Measurements from ENCODE around the gene CELF2. TPM values are rescaled to one million over a fixed set of nuclear protein-coding genes. Genes with fewer than 3 reads are reported as not detected.

Gene CELF2
- polyA plus RNA-seq, 1 donor from 2014 or later, result 55.5 TPM

DNA sequence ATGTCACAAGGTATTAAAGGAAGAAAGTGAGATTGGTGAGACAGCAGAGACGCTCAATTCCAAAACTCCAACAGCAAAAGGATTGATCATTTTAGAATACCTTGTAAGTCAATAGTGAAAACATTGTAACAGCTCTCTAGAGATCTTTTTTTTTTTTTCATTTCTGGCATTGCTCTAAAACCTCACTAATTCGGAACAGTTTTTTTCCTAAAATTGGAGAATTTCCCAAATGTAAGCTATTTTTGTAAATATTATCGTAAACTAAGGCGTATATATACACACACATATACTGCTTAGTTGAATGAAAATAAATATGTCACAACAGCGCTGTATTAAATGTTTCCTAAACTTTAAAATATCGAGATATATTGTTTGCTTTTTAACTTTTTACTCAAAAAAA lies 30.6 kb upstream of the CELF2 start (continued):
- TF ChIP-seq, protein P1, sequence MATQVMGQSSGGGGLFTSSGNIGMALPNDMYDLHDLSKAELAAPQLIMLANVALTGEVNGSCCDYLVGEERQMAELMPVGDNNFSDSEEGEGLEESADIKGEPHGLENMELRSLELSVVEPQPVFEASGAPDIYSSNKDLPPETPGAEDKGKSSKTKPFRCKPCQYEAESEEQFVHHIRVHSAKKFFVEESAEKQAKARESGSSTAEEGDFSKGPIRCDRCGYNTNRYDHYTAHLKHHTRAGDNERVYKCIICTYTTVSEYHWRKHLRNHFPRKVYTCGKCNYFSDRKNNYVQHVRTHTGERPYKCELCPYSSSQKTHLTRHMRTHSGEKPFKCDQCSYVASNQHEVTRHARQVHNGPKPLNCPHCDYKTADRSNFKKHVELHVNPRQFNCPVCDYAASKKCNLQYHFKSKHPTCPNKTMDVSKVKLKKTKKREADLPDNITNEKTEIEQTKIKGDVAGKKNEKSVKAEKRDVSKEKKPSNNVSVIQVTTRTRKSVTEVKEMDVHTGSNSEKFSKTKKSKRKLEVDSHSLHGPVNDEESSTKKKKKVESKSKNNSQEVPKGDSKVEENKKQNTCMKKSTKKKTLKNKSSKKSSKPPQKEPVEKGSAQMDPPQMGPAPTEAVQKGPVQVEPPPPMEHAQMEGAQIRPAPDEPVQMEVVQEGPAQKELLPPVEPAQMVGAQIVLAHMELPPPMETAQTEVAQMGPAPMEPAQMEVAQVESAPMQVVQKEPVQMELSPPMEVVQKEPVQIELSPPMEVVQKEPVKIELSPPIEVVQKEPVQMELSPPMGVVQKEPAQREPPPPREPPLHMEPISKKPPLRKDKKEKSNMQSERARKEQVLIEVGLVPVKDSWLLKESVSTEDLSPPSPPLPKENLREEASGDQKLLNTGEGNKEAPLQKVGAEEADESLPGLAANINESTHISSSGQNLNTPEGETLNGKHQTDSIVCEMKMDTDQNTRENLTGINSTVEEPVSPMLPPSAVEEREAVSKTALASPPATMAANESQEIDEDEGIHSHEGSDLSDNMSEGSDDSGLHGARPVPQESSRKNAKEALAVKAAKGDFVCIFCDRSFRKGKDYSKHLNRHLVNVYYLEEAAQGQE (IDR thresholded peaks at IDR 0.05; ENCODE audit: borderline replicate concordance), result no peak
- TF ChIP-seq TAF1 (IDR thresholded peaks at IDR 0.05; ENCODE audit: low read depth), result no peak
- TF ChIP-seq SMC3 (conservative IDR thresholded peaks at IDR 0.05; ENCODE audit: poor library complexity), result no peak

DNA sequence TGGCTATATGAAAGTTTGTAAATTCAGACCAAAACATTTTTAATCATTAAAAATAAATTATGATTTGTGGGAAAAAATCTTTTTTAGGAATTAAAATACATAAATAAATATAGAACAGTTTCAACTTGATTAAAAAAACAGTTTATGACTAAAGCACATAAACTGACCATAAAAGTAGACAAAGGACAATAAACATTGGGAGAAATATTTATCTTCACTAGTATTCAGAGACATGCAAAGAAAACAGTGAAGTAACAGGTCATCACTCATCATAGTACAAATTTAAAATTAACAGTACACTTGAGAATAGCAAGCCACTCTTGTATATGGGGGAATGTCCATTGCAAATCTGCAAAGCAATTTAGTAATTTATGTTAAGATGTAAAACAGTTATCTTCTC lies 28.0 kb upstream of the CELF2 start:
- Histone ChIP-seq H3K4me2 (ENCODE audit: low read length) (no peak overlapping the region), H3F3A (ENCODE audit: insufficient read depth, low read length, poor library complexity, severe bottlenecking) (no peaks in the 10 kb centered on the region), H3K36me3 (ENCODE audit: insufficient read depth, low read length) (no peaks in the 10 kb centered on the region), H3K9ac (ENCODE audit: low read length) (no peak overlapping the region), H3K4me3 (ENCODE audit: low read length) (no peak overlapping the region), H2AFZ (ENCODE audit: low read depth, low read length) (no peak overlapping the region), H4K20me1 (ENCODE audit: insufficient read depth) (no peaks in the 10 kb centered on the region), H3K79me2 (replicated peaks; ENCODE audit: insufficient read depth, low read length) (no peaks in the 10 kb centered on the region), H3K9me3 (ENCODE audit: low read length) (no peaks in the 10 kb centered on the region), H3K27me3 (ENCODE audit: insufficient read depth, low read depth, low read length) (no peaks in the 10 kb centered on the region), H3K9me2 (ENCODE audit: insufficient read depth, low read length) (no peaks in the 10 kb centered on the region), H3K27ac (ENCODE audit: low read length) (no peak overlapping the region)
- TF ChIP-seq RAD21 (conservative IDR thresholded peaks at IDR 0.05) (no peak), EP300 (conservative IDR thresholded peaks at IDR 0.05; ENCODE audit: poor library complexity, severe bottlenecking) (no peak)

DNA sequence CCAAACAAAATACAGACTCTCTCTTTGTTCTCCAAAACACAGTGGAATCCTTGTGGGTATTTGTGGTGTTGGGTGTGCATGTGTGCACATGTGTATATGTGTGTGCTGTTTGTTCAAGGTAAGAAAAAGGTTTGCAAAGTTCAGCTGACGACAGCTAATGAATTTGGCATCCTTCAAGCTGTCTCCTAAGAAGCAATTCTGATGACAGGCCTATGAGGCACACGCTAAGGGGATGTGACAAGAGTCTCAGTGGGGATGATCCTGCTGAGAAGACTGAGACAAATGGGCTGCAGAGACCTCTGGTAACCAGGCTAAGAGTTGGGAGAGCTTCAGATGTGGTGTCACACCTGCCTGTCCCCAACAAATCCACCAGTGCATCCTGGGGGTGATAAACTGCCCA lies 26.5 kb upstream of the CELF2 start:
- Histone ChIP-seq H2AFZ (ENCODE audit: low read depth, low read length) (no peak overlapping the region), H3K79me2 (replicated peaks; ENCODE audit: insufficient read depth, low read length) (no peaks in the 10 kb centered on the region), H3K27ac (ENCODE audit: low read length) (peak overlapping the region; percentile 39), H3K9ac (ENCODE audit: low read length) (no peak overlapping the region), H3K9me2 (ENCODE audit: insufficient read depth, low read length) (no peaks in the 10 kb centered on the region), H3K4me3 (ENCODE audit: low read length) (no peak overlapping the region), H3K36me3 (ENCODE audit: insufficient read depth, low read length) (no peaks in the 10 kb centered on the region), H3K27me3 (ENCODE audit: insufficient read depth, low read depth, low read length) (no peaks in the 10 kb centered on the region), H3K9me3 (ENCODE audit: low read length) (no peaks in the 10 kb centered on the region), H3F3A (ENCODE audit: insufficient read depth, low read length, poor library complexity, severe bottlenecking) (no peaks in the 10 kb centered on the region), H4K20me1 (ENCODE audit: insufficient read depth) (no peaks in the 10 kb centered on the region), H3K4me2 (ENCODE audit: low read length) (no peak overlapping the region)
- TF ChIP-seq POLR2AphosphoS5 (IDR thresholded peaks at IDR 0.05), result peak; percentile 76
- no peak for TF ChIP-seq EZH2 (IDR thresholded peaks at IDR 0.05; ENCODE audit: borderline replicate concordance, insufficient read depth, low read length, poor library complexity, severe bottlenecking)
- peak; percentile 92 for TF ChIP-seq EP300 (conservative IDR thresholded peaks at IDR 0.05; ENCODE audit: poor library complexity, severe bottlenecking)
- TF ChIP-seq, protein P1 (IDR thresholded peaks at IDR 0.05; ENCODE audit: borderline replicate concordance), result no peak
